ENCODE results near the gene C3orf85. TPM values are rescaled to one million over a fixed set of nuclear protein-coding genes. Genes with fewer than 3 reads are reported as not detected.

The C3orf85 gene
- polyA plus RNA-seq, 1 donor (not counting 4 experiments of a cell fraction or from before 2014, with no cell fraction given), result not detected

- H2AFZ ChIP-seq (ENCODE audit: control insufficient read depth, low read length), result no peak overlapping the region
- H3K9me1 ChIP-seq (ENCODE audit: control insufficient read depth, extremely low read depth, insufficient read depth, low read length), result no peaks in the 10 kb centered on the region
- no peak overlapping the region for H3K4me3 ChIP-seq (ENCODE audit: control insufficient read depth in 2 of 3, extremely low read depth in 1 of 3, insufficient read depth in 2 of 3, low read depth in 1 of 3, low read length in 3 of 3)
- H3K4me2 ChIP-seq (ENCODE audit: control insufficient read depth, extremely low read depth, insufficient read depth, low read depth, low read length), result no peak overlapping the region
- no peak for TF ChIP-seq CTCF (optimal IDR thresholded peaks at IDR 0.05 in 1 of 3, IDR thresholded peaks at IDR 0.05 in 1 of 3, conservative IDR thresholded peaks at IDR 0.05 in 1 of 3; ENCODE audit: extremely low read depth in 1 of 3, insufficient read depth in 2 of 3, low read length in 3 of 3)
- no peak for TF ChIP-seq EZH2 (IDR thresholded peaks at IDR 0.05; ENCODE audit: low read length)
- H3K9ac ChIP-seq (ENCODE audit: control insufficient read depth, extremely low read depth, insufficient read depth, low read length), result no peak overlapping the region
- no peaks in the 10 kb centered on the region for H3K36me3 ChIP-seq (ENCODE audit: control insufficient read depth in 2 of 2, extremely low read depth in 1 of 2, insufficient read depth in 2 of 2, low read length in 2 of 2)
- dilution Hi-C loops (cut with MboI; ENCODE audit: extremely low pct_ligation_motif_present, low sequenced_read_pairs), result no loop called here
- H3K9me3 ChIP-seq (ENCODE audit: control insufficient read depth, low read depth, low read length), result no peaks in the 10 kb centered on the region
- no peaks in the 10 kb centered on the region for H3K79me2 ChIP-seq (ENCODE audit: control insufficient read depth, insufficient read depth, low read length)
- no peak for FAIRE-seq
- H3K27ac ChIP-seq (ENCODE audit: control insufficient read depth, insufficient read depth, low read length), result no peak overlapping the region
- DNase-seq (ENCODE audit: low read depth, low spot score), result no peak
- H3K27me3 ChIP-seq (ENCODE audit: control insufficient read depth, extremely low read depth, insufficient read depth, low read length), result no peaks in the 10 kb centered on the region
- H3K4me1 ChIP-seq (ENCODE audit: control insufficient read depth, extremely low read depth, insufficient read depth, low read length), result no peaks in the 10 kb centered on the region
- H4K20me1 ChIP-seq (ENCODE audit: control insufficient read depth, extremely low read depth, insufficient read depth, low read length), result no peaks in the 10 kb centered on the region
These were observed 50.9 kb downstream of the C3orf85 start for GRCh38 chr3:109187390-109187789.

- Histone ChIP-seq H3K79me2 (ENCODE audit: control insufficient read depth, insufficient read depth, low read length) (no peaks in the 10 kb centered on the region), H3K27ac (ENCODE audit: control insufficient read depth, insufficient read depth, low read length) (no peak overlapping the region), H3K4me2 (ENCODE audit: control insufficient read depth, extremely low read depth, insufficient read depth, low read depth, low read length) (no peak overlapping the region), H3K27me3 (ENCODE audit: control insufficient read depth, extremely low read depth, insufficient read depth, low read length) (no peaks in the 10 kb centered on the region), H3K4me3 (ENCODE audit: control insufficient read depth in 2 of 3, extremely low read depth in 1 of 3, insufficient read depth in 2 of 3, low read depth in 1 of 3, low read length in 3 of 3) (no peak overlapping the region), H3K9me3 (ENCODE audit: control insufficient read depth, low read depth, low read length) (no peaks in the 10 kb centered on the region), H3K9ac (ENCODE audit: control insufficient read depth, extremely low read depth, insufficient read depth, low read length) (no peak overlapping the region), H3K36me3 (ENCODE audit: control insufficient read depth in 2 of 2, extremely low read depth in 1 of 2, insufficient read depth in 2 of 2, low read length in 2 of 2) (no peaks in the 10 kb centered on the region), H2AFZ (ENCODE audit: control insufficient read depth, low read length) (no peak overlapping the region), H4K20me1 (ENCODE audit: control insufficient read depth, extremely low read depth, insufficient read depth, low read length) (no peaks in the 10 kb centered on the region), H3K9me1 (ENCODE audit: control insufficient read depth, extremely low read depth, insufficient read depth, low read length) (no peaks in the 10 kb centered on the region), H3K4me1 (ENCODE audit: control insufficient read depth, extremely low read depth, insufficient read depth, low read length) (no peaks in the 10 kb centered on the region)
- FAIRE-seq (no peak), DNase-seq (ENCODE audit: low read depth, low spot score) (no peak)
- no peak for TF ChIP-seq CTCF (optimal IDR thresholded peaks at IDR 0.05 in 1 of 3, IDR thresholded peaks at IDR 0.05 in 1 of 3, conservative IDR thresholded peaks at IDR 0.05 in 1 of 3; ENCODE audit: extremely low read depth in 1 of 3, insufficient read depth in 2 of 3, low read length in 3 of 3)
- no peak for TF ChIP-seq EZH2 (IDR thresholded peaks at IDR 0.05; ENCODE audit: low read length)
- dilution Hi-C loops (cut with MboI; ENCODE audit: extremely low pct_ligation_motif_present, low sequenced_read_pairs), result no loop called here
These were observed 52.2 kb downstream of the C3orf85 start for GRCh38 chr3:109188741-109189140.
